Tibial artery (tissue), 4 donors: Measurements from ENCODE around the gene RGS11.

Experiments
- DNase-seq, 2 donors: peaks; one replicate each; pipeline ENCODE4 v3.0.0-alpha.2; 2019
- H3K27ac ChIP-seq, 2 donors: fragments of 200-600 bp; sonication (generic) in 1 of 2; 1 replicate in 1 of 2; 2 replicates in 1 of 2; pipeline ENCODE4 v1.5.1; 2018 to 2019; ENCODE audit warnings: mild to moderate bottlenecking in 1 of 2
- H3K27me3 ChIP-seq, 2 donors: fragments of 200-600 bp; sonication (generic) in 1 of 2; one replicate each; pipeline versions ENCODE4 v1.5.1 to v1.6.0; 2016 to 2019
- H3K36me3 ChIP-seq, 3 donors: fragments of 200-600 bp; sonication (generic) in 2 of 3; one replicate each; pipeline ENCODE4 v1.5.1; 2016 to 2019; ENCODE audit warnings: mild to moderate bottlenecking in 2 of 3
- H3K4me1 ChIP-seq, 4 donors: fragments of 200-600 bp; sonication (generic) in 2 of 4; 1 replicate in 3 of 4; 2 replicates in 1 of 4; pipeline ENCODE4 v1.5.1; 2016 to 2019
- H3K4me3 ChIP-seq, 2 donors: fragments of 200-600 bp; sonication (generic) in 1 of 2; 1 replicate in 1 of 2; 2 replicates in 1 of 2; pipeline ENCODE4 v1.5.1; 2018 to 2019; ENCODE audit warnings: mild to moderate bottlenecking in 2 of 2
- H3K9me3 ChIP-seq, 3 donors: fragments of 200-600 bp; sonication (generic) in 1 of 3; one replicate each; pipeline ENCODE4 v1.5.1; 2016 to 2019
- intact Hi-C: fragments of 100-400 bp; cut with DNase I; formaldehyde crosslinking; loops from one replicate; pipeline ENCODE4 v1.15.0; 2023; ENCODE audit warnings: low total_unique reads
- TF ChIP-seq, protein P1 (sequence below), 2 experiments: fragments of 200-600 bp in 1 of 2; fragments of 450-650 bp in 1 of 2; IDR thresholded peaks; one replicate each; pipeline ENCODE4 v1.5.1; 2017 to 2019; ENCODE audit warnings: antibody characterized with exemption in 2 of 2, mild to moderate bottlenecking in 1 of 2, moderate library complexity in 1 of 2

The RGS11 gene

DNA sequence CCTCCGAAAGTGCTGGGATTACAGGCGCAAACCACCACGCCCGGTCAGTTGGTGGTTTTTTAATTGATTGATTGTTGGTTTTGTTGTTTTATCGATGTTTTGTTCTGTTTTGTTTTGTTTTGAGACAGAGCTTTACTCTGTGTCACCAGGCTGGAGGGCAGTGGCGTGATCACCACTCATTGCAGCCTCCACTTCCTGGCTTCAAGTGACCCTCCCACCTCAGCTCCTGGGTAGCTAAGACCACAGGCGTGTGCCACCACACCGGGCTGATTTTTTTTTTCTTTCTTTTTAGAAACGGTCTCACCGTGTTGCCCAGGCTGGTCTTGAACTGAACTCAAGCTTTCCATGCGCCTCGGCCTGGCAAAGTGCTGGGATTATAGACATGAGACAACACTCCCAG, 28.7 kb downstream of the RGS11 start:
- Histone ChIP-seq H3K27me3 (no peaks in the 10 kb centered on the region), H3K36me3 (peaks cover 0 to 35% (median 7%) of the 10 kb centered on the region in 3 donors), H3K27ac (no peak overlapping the region), H3K4me3 (no peak overlapping the region), H3K9me3 (no peaks in the 10 kb centered on the region), H3K4me1 (no peaks in the 10 kb centered on the region)
- TF ChIP-seq, protein P1, sequence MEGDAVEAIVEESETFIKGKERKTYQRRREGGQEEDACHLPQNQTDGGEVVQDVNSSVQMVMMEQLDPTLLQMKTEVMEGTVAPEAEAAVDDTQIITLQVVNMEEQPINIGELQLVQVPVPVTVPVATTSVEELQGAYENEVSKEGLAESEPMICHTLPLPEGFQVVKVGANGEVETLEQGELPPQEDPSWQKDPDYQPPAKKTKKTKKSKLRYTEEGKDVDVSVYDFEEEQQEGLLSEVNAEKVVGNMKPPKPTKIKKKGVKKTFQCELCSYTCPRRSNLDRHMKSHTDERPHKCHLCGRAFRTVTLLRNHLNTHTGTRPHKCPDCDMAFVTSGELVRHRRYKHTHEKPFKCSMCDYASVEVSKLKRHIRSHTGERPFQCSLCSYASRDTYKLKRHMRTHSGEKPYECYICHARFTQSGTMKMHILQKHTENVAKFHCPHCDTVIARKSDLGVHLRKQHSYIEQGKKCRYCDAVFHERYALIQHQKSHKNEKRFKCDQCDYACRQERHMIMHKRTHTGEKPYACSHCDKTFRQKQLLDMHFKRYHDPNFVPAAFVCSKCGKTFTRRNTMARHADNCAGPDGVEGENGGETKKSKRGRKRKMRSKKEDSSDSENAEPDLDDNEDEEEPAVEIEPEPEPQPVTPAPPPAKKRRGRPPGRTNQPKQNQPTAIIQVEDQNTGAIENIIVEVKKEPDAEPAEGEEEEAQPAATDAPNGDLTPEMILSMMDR (IDR thresholded peaks at IDR 0.05) = no peak
- no peak for DNase-seq
- intact Hi-C loops = no loop called here

DNA sequence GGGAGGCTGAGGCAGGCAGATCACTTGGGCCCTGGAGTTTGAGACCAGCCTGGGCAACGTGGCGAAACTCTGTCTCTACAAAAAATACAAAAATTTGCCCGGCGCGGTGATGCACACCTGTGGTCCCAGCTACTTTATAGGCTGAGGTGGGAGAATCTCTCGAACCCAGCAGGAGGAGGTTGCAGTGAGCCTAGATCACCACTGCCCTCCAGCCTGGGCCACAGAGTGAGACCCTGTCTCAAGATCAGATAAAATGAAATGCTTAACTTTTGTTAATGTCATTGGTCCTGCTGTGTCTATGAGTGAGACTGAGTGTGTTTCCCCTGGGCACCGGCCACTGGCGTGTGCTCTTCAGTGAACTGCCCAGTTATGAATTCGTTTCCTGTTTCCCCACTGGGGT, 30.6 kb downstream of the RGS11 start:
- H3K27ac ChIP-seq = no peak overlapping the region
- no peak for DNase-seq
- no peaks in the 10 kb centered on the region for H3K9me3 ChIP-seq
- no peak overlapping the region for H3K4me3 ChIP-seq
- no peaks in the 10 kb centered on the region for H3K27me3 ChIP-seq
- no peaks in the 10 kb centered on the region for H3K4me1 ChIP-seq
- TF ChIP-seq, protein P1 (IDR thresholded peaks at IDR 0.05) = no peak
- H3K36me3 ChIP-seq = peaks cover 0 to 22% (median 0%) of the 10 kb centered on the region in 3 donors
- intact Hi-C loops = no loop called here

DNA sequence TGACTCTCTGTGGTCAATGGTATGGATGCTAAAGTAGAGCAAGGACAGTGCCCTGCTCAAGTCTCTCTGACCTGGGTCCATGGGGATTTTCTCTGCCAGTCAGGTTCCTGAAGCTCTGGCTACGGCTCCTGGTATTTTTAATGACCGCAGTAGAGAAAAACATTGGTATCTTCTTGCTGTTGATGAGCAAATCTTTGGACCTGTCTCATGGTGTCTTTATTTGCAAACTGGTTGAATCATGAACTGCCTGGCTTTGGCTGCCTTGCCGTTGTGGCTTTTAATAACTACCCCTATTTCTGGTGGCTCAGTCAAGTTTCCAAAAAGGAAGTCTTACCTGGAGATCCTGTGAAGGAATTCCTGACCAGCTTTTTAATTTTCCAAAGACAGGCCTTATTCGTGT, 32.4 kb downstream of the RGS11 start:
- Histone ChIP-seq H3K27ac (no peak overlapping the region), H3K27me3 (no peaks in the 10 kb centered on the region), H3K4me1 (no peaks in the 10 kb centered on the region), H3K9me3 (no peaks in the 10 kb centered on the region), H3K36me3 (peaks cover 0 to 11% (median 0%) of the 10 kb centered on the region in 3 donors), H3K4me3 (no peak overlapping the region)
- no peak for DNase-seq
- intact Hi-C loops = no loop called here
- TF ChIP-seq, protein P1 (IDR thresholded peaks at IDR 0.05) = no peak

DNA sequence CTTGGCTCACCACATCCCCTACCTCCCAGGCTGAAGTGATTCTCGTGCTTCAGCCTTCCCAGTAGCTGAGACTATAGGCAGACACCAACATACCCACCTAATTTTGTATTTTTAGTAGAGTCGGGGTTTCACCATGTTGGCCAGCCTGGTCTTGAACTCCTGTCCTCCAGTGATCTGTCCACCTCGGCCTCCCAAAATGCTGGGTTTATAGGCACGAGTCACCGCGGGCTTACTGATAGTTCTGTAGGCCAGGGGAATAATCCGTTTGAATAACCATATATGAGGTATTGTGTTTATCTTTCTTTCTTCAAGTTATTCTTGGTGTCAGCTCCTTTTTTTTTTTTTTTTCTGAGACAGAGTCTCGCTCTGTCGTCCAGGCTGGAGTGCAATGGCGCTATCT, 33.5 kb downstream of the RGS11 start:
- H3K27ac ChIP-seq = no peak overlapping the region
- H3K9me3 ChIP-seq = no peaks in the 10 kb centered on the region
- TF ChIP-seq, protein P1 (IDR thresholded peaks at IDR 0.05) = no peak
- intact Hi-C loops = no loop called here
- no peak for DNase-seq
- H3K27me3 ChIP-seq = no peaks in the 10 kb centered on the region
- no peaks in the 10 kb centered on the region for H3K4me1 ChIP-seq
- H3K36me3 ChIP-seq = peaks cover 0 to 2% (median 0%) of the 10 kb centered on the region in 3 donors
- H3K4me3 ChIP-seq = no peak overlapping the region

DNA sequence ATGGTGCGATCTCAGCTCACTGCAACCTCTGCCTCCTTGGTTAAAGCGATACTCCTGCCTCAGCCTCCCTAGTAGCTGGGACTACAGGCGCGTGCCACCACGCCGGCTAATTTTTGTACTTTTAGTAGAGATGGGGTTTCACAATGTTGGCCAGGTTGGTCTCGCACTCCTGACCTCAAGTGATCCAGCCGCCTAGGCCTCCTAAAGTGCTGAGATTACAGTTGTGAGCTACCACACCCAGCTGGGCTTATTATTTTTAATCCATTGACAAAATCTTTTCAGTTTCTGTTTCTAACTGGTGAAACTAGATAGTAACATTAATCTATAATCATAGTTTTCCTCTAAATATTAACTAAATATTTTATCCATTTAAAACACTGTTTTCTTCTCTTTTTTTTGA, 35.2 kb downstream of the RGS11 start:
- H3K36me3 ChIP-seq = no peaks in the 10 kb centered on the region
- DNase-seq = no peak
- intact Hi-C loops = no loop called here
- no peaks in the 10 kb centered on the region for H3K9me3 ChIP-seq
- H3K4me1 ChIP-seq = peaks cover 0 to 9% (median 4%) of the 10 kb centered on the region in 4 donors
- H3K4me3 ChIP-seq = no peak overlapping the region
- TF ChIP-seq, protein P1 (IDR thresholded peaks at IDR 0.05) = no peak
- H3K27ac ChIP-seq = no peak overlapping the region
- no peaks in the 10 kb centered on the region for H3K27me3 ChIP-seq

DNA sequence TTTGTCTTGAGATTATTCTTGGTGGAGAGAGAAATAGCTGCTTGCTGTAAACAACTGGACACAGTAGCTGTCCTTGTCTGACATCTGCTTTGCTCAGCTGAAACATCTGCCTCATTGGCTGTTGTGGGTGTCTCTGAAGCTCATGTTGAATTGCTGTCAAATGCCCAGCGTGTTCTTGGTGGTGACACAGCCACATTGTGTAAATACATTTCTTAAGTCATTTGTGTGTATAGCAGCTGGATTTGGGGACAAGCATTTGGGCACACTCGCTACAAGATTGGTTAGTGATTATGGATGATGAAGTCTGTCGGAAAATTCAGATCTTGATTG, 35.8 kb downstream of the RGS11 start:
- H3K36me3 ChIP-seq = no peaks in the 10 kb centered on the region
- H3K9me3 ChIP-seq = no peaks in the 10 kb centered on the region
- H3K27me3 ChIP-seq = no peaks in the 10 kb centered on the region
- no peak overlapping the region for H3K4me3 ChIP-seq
- no peak overlapping the region for H3K27ac ChIP-seq
- no peak for DNase-seq
- peaks cover 0 to 10% (median 5%) of the 10 kb centered on the region in 4 donors for H3K4me1 ChIP-seq
- intact Hi-C loops = loop anchor here (5.0 kb wide), 1 partner anchor 107 kb away; no protein-coding TSS in a partner anchor
- TF ChIP-seq, protein P1 (IDR thresholded peaks at IDR 0.05) = no peak
